NOMO-1 treated with DMSO at 0.1 percent for 48 hours (cell line): ENCODE measurements around the gene ELFN1.
"Not testable (repeated sequence)": the region's sequence is repeated elsewhere in the genome, so short reads cannot be mapped to it uniquely, and the experiment has no call there.

Experiments used
- DNase-seq: peaks from one replicate; lab custom pipeline; 2025; ENCODE audit not compliant: unreplicated experiment; lab: John Stamatoyannopoulos, UW

The ELFN1 gene

GRCh38 chr7:1752771-1753563 lies 82.9 kb downstream of the ELFN1 start:
- peak; percentile 86 for DNase-seq

DNA sequence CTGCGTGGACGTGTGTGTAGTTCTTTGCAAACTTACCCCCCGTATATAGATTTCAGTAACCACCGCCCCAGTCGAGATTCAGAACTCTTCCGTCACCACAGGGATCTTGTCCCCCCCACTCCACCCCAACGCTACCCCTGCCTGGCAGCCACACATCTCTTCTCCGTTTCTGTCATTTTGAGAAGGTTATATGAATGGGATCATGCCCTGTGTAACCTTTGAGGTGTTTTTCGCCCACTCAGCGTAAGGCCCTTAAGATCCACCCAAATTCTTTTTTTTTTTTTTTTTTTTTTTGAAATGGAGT lies 83.4 kb downstream of the ELFN1 start:
- DNase-seq = no peak

- no peak for DNase-seq
Measured at GRCh38 chr7:1754345-1754908, 84.3 kb downstream of the ELFN1 start.

- DNase-seq = no peak
Measured at GRCh38 chr7:1755783-1756625, 85.9 kb downstream of the ELFN1 start.

DNA sequence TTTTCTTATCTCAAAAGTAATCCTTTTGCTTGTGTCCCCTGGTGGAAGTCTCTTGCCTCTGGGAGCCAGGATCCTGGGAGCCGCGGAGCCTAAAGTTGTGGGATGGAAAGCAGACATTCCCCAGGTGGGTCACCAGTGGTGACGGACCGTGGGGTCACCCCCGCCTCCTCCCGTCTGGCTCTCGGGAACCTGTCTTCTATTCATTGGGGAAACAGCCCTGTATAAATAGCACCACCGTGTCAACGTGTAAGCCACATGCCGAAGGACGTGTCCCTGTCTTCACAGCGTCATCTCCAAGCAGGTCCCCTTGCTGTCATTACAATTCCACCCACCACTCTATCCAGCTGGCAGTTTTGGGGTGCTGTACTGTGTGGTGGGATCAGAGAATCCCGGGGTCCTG lies 87.5 kb downstream of the ELFN1 start:
- no peak for DNase-seq

- peak; percentile 13 for DNase-seq
Measured at GRCh38 chr7:1758028-1758858, 88.2 kb downstream of the ELFN1 start.

DNA sequence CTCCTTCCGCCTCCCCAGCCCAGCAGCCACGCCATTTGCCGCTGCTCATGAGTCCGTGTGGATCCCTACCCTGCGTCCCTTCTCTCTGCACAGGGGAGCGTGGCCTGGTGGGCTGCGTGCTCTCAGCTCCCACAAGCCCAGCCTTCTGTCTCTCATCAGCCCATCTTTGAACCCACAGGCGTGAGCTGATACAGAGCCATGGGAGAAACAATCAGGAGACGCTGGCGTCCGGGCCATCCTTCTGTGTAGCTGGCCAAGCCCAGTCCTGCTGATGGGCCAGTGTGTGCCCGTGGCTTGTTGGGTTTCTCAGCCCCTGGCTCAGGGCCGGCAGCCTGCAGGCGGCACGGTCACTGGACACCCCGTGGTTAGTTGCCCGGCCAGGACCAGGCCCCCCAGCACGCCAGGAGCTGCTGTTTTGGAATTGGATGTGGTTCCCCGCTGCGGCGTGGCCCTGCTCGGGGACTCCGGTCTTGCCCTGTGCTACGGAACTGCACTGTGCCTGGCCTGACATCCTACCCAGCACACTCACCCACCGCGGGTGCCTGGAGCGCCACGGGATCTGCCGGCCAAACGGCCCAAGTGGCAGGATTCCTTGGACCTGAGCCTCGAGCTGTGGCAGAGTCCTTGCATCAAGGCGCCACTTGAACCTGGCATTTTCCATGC lies 88.9 kb downstream of the ELFN1 start:
- DNase-seq = no peak

GRCh38 chr7:1761097-1761496 lies 91.0 kb downstream of the ELFN1 start:
- DNase-seq = peak; percentile 42

GRCh38 chr7:1761774-1762173 lies 91.7 kb downstream of the ELFN1 start:
- no peak for DNase-seq

- DNase-seq = no peak
Measured at GRCh38 chr7:1762238-1762945, 92.3 kb downstream of the ELFN1 start.

DNA sequence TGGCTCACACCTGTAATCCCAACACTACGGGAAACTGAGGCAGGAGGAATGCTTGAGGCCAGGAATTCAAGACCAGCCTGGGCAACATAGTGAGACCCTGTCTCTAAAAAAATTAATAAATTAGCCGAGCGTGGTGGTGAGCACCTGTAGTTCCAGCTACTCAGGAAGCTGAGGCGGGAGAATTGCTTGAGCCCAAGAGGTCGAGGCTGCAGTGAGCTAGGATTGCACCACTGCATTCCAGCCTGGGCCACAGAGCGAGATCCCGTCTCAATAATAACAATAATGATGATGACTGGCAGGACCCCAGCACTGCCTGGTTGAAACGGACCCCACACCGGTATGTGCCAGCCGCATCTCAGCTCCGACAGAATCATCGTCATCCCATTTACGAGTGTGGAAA lies 93.0 kb downstream of the ELFN1 start:
- DNase-seq = no peak

DNA sequence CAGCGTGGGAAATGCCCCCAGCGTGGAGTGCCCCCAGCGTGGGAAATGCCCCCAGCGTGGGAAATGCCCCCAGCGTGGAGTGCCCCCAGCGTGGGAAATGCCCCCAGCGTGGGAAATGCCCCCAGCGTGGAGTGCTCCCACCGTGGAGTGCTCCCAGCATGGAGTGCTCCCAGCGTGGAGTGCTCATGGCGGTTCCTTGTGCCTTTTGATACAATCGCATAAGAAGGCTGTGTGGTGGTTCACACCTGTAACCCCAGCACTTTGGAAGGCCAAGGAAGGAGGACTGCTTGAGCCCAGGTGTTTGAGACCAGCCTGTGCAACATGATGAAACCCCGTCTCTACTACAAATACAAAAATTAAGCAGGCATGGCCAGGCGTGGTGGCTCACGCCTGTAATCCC lies 93.8 kb downstream of the ELFN1 start:
- not testable (repeated sequence) for DNase-seq

- DNase-seq = no peak
Measured at GRCh38 chr7:1765336-1765735, 95.3 kb downstream of the ELFN1 start.

DNA sequence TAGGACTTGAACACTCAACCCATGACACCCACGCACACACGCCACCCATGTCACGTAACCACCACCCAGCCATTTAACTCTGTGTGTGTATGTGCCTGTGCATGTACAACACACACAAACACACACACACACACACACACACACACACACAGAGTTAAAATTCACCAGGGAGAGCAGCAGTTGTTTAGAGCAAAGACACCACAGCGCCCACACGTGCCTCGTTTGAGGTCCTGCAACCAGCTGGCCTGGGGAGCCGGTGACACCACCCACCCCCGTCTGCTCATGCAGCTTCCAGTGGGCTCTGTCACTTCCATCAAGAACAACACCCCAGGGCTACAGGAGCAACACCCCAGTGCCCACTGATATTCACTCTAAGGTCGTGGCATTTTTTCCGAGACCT lies 97.4 kb downstream of the ELFN1 start:
- DNase-seq = no peak

DNA sequence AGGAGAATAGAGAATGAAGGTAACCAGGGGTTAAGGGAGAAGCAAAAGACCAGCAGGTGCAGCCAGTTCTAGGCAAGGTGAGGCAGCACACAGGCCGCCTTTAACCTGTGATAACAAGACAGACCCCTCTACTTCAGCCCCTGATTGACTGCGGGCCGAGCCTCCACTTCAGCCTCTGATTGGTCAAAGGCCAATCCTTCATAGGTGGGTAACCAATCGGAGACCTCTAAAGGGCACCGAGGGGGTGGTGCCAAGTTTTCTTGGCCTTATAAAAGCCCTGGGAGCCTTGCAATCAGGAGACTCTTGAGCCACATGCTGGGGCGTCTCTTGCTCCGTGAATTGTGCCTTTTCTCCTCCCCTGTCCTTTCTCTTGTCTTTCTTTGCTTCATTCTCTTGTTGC lies 98.8 kb downstream of the ELFN1 start:
- no peak for DNase-seq

- no peak for DNase-seq
Measured at GRCh38 chr7:1769286-1770200, 99.5 kb downstream of the ELFN1 start.

- DNase-seq = no peak
Measured at GRCh38 chr7:1770331-1770730, 100.3 kb downstream of the ELFN1 start.

- no peak for DNase-seq
Measured at GRCh38 chr7:1775389-1775788, 105.3 kb downstream of the ELFN1 start.

DNA sequence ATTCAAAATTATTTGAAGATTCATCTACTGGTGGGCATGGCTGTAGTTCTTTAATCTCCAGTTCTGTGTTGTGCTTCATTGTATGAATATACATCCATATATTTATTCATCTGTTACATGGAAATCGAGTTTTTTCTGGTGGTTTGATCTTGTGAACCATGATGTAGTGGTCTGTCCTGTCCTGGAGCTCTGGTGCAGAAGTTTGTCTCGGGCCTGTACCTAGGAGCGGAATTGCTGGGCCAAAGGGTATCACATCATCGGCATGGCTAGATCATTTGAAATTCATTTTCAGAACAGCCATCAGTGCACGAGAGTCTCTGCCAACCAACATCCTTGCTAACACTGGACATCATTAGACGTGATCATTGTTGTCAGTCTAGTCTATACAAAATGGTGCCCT lies 107.0 kb downstream of the ELFN1 start:
- no peak for DNase-seq
